Muscle layer of duodenum (tissue), 2 donors: Measurements from ENCODE around the gene GSTO2.
A peak's percentile ranks its signal among the peaks of the same experiment; 100 is the strongest.

Experiments
- H3K27ac ChIP-seq: one replicate; pipeline ENCODE4 v1.7.0; 2013; ENCODE audit warnings: mild to moderate bottlenecking, low read length
- H3K27me3 ChIP-seq: one replicate; pipeline ENCODE4 v1.7.0; 2013; ENCODE audit warnings: low read depth, mild to moderate bottlenecking, control low read depth, low read length
- H3K36me3 ChIP-seq, 2 donors: one replicate each; pipeline ENCODE4 v1.7.0; 2013; ENCODE audit warnings: low read length in 2 of 2, control low read depth in 1 of 2, mild to moderate bottlenecking in 1 of 2; ENCODE audit not compliant: insufficient read depth in 2 of 2, control insufficient read depth in 1 of 2
- H3K4me1 ChIP-seq, 2 donors: one replicate each; pipeline ENCODE4 v1.7.0; 2013; ENCODE audit warnings: low read length in 2 of 2, mild to moderate bottlenecking in 2 of 2, control low read depth in 1 of 2, moderate library complexity in 1 of 2; ENCODE audit not compliant: insufficient read depth in 2 of 2, control insufficient read depth in 1 of 2
- H3K4me3 ChIP-seq, 2 donors: one replicate each; pipeline ENCODE4 v1.7.0; 2013; ENCODE audit warnings: low read length in 2 of 2, low read depth in 1 of 2, mild to moderate bottlenecking in 1 of 2
- H3K9me3 ChIP-seq, 2 donors: one replicate each; pipeline ENCODE4 v1.7.0; 2013; ENCODE audit warnings: low read length in 2 of 2, control low read depth in 1 of 2, mild to moderate bottlenecking in 1 of 2; ENCODE audit not compliant: control insufficient read depth in 1 of 2
- donor health status: healthy.

The GSTO2 gene

DNA sequence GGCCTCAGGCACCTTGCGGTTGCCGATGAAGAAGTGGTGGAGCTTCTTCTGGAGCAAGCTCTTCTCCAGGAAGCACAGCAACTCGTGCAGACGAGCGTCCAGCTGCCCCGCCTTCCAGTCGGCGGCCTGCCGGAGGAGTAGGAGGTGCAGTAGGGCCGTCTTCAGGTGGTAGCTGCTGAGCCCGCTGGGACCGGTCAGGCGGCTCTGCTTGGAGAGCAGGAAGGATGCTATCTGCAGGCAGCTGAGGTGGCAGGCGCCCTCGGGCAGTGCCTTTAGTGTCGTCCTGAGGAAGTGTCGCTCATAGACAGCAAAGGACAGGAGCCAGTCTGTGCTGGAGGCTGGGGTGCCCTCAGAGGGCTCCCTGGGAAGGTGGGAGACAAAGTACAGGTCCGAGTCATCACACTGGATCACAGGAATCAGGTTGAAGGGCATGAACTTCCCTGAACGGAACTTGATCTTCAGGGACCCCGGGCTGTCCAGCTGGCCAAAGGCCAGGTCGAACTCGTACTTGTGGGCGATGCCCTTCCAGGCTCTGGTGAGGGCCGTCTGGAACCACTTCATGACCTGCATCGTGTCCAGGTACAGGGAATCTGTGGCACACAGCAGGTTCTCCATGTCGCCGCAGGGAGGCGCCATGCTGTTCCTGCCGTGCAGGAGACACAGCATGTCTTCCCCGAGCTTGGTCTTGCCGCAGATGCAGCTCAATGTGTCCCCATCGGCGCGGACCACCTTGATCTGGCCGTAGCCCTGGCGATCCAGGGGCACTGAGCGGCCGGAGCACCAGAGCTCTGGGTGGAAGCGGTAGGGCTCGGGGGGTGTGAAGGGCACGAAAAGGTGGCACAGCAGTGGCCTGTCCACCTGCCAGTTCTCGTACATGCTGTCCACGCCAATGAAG lies 45.9 kb downstream of the GSTO2 start:
- Histone ChIP-seq H3K27ac (no peak overlapping the region), H3K27me3 (no peaks in the 10 kb centered on the region), H3K4me1 (peaks cover 22 to 35% of the 10 kb centered on the region in 2 donors), H3K9me3 (no peaks in the 10 kb centered on the region), H3K4me3 (no peak overlapping the region), H3K36me3 (peaks cover 33 to 44% of the 10 kb centered on the region in 2 donors)

GRCh38 chr10:104315486-104315921 lies 46.5 kb downstream of the GSTO2 start:
- Histone ChIP-seq H3K4me1 (peaks cover 25 to 35% of the 10 kb centered on the region in 2 donors), H3K36me3 (peaks cover 33 to 43% of the 10 kb centered on the region in 2 donors), H3K4me3 (no peak overlapping the region), H3K9me3 (no peaks in the 10 kb centered on the region), H3K27ac (no peak overlapping the region), H3K27me3 (no peaks in the 10 kb centered on the region)

DNA sequence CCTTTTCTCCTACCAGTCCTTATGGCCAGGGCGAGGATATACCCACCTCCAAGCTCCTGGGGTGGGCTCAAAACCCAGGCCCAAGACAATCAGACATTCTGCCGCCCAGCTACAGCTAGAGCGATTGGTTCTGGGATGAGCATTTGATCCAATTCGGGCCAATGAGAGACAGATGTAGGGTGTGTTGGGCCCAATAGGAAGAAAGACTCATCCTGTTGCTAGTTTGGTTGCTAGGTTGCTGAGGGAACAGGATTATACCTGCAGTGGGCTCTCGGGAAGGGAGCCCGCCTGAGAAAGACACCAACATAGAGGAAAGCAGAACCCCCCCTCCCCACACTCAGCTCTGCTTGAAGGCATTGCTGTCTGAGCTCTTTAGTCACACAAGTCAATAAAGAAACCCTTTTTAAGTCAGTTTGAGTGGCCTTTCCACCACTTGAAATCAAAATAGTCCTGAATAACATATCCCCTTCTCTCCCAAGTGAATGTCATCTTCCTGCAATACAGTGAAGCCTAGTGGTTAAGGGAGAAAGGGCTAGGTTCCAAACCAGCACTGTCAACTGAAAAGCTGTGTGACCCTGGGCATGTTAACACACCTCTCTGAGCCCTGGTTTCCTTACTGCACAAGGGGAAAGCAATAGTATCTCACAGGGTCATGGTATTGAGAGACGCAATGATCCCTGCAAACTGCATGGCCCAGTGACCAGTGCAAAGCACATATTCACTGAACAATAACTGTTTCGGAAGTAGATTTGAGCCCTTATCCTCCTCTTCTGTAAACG lies 47.5 kb downstream of the GSTO2 start:
- no peaks in the 10 kb centered on the region for H3K27me3 ChIP-seq

DNA sequence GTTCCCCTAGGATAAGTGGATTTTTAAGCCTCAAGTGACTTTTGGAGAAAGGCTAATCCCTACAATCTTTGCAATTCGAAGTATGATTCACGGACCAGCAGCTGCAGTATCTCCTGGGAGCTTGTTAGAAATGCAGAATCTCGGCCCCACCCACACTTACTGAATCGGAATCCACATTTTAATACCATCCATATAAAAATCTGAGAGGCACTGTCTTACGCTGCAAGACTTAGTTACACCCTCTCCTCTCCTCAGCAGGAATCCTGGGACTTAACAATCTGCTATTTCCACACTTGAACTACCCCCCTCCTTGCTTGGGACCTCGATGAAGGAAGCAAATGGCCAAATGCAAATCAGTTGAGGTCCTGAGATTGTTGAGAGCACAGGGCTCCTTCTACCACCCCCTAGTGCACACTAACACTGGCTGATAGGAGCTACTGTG lies 48.3 kb downstream of the GSTO2 start:
- Histone ChIP-seq H3K4me3 (no peak overlapping the region), H3K4me1 (peaks cover 34 to 51% of the 10 kb centered on the region in 2 donors), H3K27ac (no peak overlapping the region), H3K9me3 (no peaks in the 10 kb centered on the region), H3K36me3 (peaks cover 28 to 33% of the 10 kb centered on the region in 2 donors), H3K27me3 (no peaks in the 10 kb centered on the region)

More for the DNA sequence above, 47.5 kb downstream of the GSTO2 start:
- peak overlapping the region; percentile 65 for H3K27ac ChIP-seq
- no peak overlapping the region for H3K4me3 ChIP-seq
- H3K36me3 ChIP-seq: peaks cover 33 to 34% of the 10 kb centered on the region in 2 donors
- H3K9me3 ChIP-seq: no peaks in the 10 kb centered on the region
- peaks cover 26 to 44% of the 10 kb centered on the region in 2 donors for H3K4me1 ChIP-seq

GRCh38 chr10:104317726-104318299 lies 48.8 kb downstream of the GSTO2 start:
- Histone ChIP-seq H3K9me3 (no peaks in the 10 kb centered on the region), H3K36me3 (peaks cover 24 to 30% of the 10 kb centered on the region in 2 donors), H3K27ac (no peak overlapping the region), H3K4me1 (peaks cover 39 to 57% of the 10 kb centered on the region in 2 donors), H3K27me3 (no peaks in the 10 kb centered on the region), H3K4me3 (no peak overlapping the region)

DNA sequence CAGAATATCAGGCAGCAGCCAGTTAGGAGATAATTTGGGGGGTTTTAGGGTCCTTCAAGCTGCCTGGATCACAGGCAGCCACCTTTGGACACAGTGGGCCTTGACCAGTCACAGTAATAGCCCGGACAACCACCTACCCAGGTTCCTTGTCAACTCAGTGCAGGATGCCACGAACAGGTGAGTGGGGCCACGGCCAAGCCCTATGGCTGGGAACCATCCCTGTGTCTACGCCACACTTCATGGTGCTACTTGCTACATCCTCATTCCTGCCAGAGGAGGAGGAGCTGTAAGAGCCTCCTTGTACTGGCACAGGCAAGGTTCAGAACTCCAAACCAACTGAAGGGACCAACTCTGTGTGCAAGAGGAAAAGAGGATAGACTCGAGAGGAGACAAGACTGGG lies 49.3 kb downstream of the GSTO2 start:
- no peaks in the 10 kb centered on the region for H3K27me3 ChIP-seq
- no peak overlapping the region for H3K27ac ChIP-seq
- peaks cover 19 to 25% of the 10 kb centered on the region in 2 donors for H3K36me3 ChIP-seq
- H3K4me1 ChIP-seq: peaks cover 42 to 62% of the 10 kb centered on the region in 2 donors
- no peaks in the 10 kb centered on the region for H3K9me3 ChIP-seq
- no peak overlapping the region for H3K4me3 ChIP-seq

DNA sequence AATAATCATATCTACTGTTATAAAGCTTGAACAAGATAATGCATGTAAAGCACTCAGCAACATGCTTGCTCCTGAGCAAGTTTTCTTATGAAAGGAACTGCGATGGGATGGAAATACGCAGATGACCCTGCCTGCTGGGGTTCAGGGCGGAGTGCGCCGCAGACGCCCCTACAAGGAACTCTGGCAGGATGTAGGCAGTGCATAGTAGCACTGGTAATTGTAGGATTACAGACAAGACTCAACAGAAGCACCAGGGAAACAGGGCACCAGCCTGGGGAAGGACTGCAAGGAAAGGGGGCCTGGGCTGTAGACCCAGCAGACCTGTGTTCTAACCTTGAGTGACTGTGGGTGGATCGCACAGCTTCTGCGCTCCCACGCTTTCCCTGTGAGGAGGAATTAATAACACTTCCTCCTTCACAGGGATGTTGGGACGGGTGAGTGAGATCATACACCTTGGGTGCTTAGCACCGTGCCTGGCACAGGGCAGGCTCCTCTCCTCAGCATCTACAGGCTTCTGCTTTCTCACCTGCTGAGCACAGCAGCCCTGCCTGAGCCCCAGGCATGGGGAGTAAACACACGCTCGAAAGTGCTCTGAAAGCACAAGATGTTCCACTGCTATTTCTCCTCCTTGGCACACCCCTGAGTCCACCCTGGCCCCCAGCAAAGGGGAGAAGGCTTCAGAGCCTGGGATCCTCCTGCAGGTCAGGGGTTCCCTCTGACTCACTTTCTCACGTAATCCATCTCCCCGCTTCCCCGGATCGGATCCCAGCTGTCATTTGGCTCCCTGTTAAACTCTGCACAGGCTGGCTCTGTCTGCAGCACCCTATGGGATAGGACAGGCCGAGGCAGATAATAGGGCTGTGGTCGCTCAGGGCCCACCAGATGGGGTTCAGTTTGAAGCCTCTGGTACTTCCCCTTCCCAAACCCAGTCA lies 50.1 kb downstream of the GSTO2 start:
- no peaks in the 10 kb centered on the region for H3K27me3 ChIP-seq
- H3K9me3 ChIP-seq: no peaks in the 10 kb centered on the region
- no peak overlapping the region for H3K27ac ChIP-seq
- peaks cover 11 to 17% of the 10 kb centered on the region in 2 donors for H3K36me3 ChIP-seq
- H3K4me1 ChIP-seq: peaks cover 49 to 69% of the 10 kb centered on the region in 2 donors
- no peak overlapping the region for H3K4me3 ChIP-seq

DNA sequence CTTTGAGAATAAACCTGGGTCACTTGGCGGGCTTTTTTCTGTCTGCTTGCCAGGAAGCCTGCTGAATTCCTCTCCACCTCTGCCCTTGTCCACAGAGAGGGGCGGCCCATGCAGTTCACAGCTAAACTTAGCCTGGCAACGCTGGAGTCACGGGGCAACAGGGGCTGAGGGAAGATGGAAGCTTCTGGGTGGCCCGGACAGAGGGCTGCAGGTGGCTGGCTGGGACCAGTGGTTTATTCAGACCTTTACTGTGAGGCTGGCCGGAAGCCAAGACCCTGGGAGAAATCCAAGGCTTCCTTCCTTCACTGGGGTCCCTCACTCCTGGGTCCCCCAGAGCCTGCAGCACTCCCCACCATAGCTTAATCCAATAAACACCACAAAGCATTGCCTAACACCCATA lies 52.2 kb downstream of the GSTO2 start:
- Histone ChIP-seq H3K4me1 (peaks cover 60 to 88% of the 10 kb centered on the region in 2 donors), H3K4me3 (no peak overlapping the region), H3K36me3 (no peaks in the 10 kb centered on the region), H3K27me3 (no peaks in the 10 kb centered on the region), H3K9me3 (no peaks in the 10 kb centered on the region), H3K27ac (peak overlapping the region; percentile 40)

DNA sequence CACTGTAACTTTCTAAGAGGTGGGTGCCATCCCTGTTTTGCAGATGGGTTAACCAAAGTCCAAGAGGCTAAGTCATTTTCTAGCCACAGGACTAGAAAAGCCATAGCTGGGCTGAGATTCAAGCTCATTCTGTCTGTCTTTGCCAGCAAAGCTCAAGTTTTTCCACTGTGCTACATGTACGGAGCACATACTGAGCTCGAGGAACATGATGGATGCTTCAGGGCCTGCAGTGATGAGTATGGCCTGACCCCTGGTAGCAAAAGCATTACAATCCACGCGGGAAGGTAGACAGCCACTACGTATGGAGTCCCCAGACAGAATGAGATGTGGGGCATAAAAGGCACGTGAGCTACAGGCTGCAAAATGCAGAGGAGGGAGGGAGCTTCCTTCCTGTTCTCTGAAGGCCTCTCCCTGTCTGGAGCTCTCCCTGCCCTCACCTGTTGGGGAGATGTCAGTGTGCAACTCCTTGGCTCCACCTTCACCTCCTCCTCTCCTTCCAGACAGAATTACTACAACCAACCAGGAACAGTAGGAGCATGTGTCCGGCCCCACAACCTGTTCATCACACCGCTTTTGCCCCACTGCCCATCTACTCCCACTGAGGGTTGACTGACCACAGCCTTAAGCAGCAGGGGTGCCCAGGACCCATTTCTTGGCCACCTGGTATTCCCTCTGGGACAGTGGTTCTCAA lies 52.9 kb downstream of the GSTO2 start:
- no peak overlapping the region for H3K4me3 ChIP-seq
- H3K4me1 ChIP-seq: peaks cover 57 to 85% of the 10 kb centered on the region in 2 donors
- H3K27me3 ChIP-seq: no peaks in the 10 kb centered on the region
- H3K27ac ChIP-seq: peak overlapping the region; percentile 40
- H3K9me3 ChIP-seq: no peaks in the 10 kb centered on the region
- H3K36me3 ChIP-seq: no peaks in the 10 kb centered on the region

- Histone ChIP-seq H3K27ac (peak overlapping the region; percentile 40), H3K9me3 (no peaks in the 10 kb centered on the region)
Measured at GRCh38 chr10:104322416-104322782, 53.4 kb downstream of the GSTO2 start.

More at GRCh38 chr10:104322416-104322782, 53.4 kb downstream of the GSTO2 start:
- H3K27me3 ChIP-seq: no peaks in the 10 kb centered on the region
- H3K4me3 ChIP-seq: no peak overlapping the region
- H3K36me3 ChIP-seq: no peaks in the 10 kb centered on the region
- H3K4me1 ChIP-seq: peaks cover 58 to 85% of the 10 kb centered on the region in 2 donors
